Mesenchymal stem cell (in vitro differentiated cells and primary cell): ENCODE results near the gene SAMSN1.

Experiments used
- DNase-seq: peaks from one replicate; pipeline ENCODE4 v3.0.0-alpha.2; 2013
- H2AFZ ChIP-seq: one replicate; pipeline ENCODE4 v1.6.1; 2013; ENCODE audit warnings: low read depth, mild to moderate bottlenecking, control low read depth, inconsistent platforms, low read length, moderate library complexity
- H2AK5ac ChIP-seq: 2 replicates; pipeline ENCODE4 v1.6.1; 2013; ENCODE audit warnings: low read length, moderate library complexity, mild to moderate bottlenecking, inconsistent platforms; ENCODE audit not compliant: severe bottlenecking
- H2BK120ac ChIP-seq: one replicate; pipeline ENCODE4 v1.6.1; 2013; ENCODE audit warnings: low read depth, mild to moderate bottlenecking, inconsistent platforms, low read length, moderate library complexity
- H2BK12ac ChIP-seq, 2 experiments: one replicate each; pipeline ENCODE4 v1.6.1; 2013; ENCODE audit warnings: inconsistent platforms in 2 of 2, low read length in 2 of 2, mild to moderate bottlenecking in 2 of 2, moderate library complexity in 2 of 2, control low read depth in 1 of 2
- H2BK15ac ChIP-seq: one replicate; pipeline ENCODE4 v1.6.1; 2013; ENCODE audit warnings: mild to moderate bottlenecking, low read depth, inconsistent platforms; ENCODE audit not compliant: poor library complexity, severe bottlenecking
- H2BK5ac ChIP-seq: 2 replicates; pipeline ENCODE4 v1.6.1; 2013; ENCODE audit warnings: low read depth, mild to moderate bottlenecking, low read length, control low read depth, inconsistent platforms; ENCODE audit not compliant: poor library complexity, severe bottlenecking
- H3K14ac ChIP-seq, 2 experiments: one replicate each; pipeline ENCODE4 v1.6.1; 2013; ENCODE audit warnings: inconsistent platforms in 2 of 2, low read length in 2 of 2, control low read depth in 1 of 2, mild to moderate bottlenecking in 1 of 2, moderate library complexity in 1 of 2
- H3K18ac ChIP-seq, 2 experiments: one replicate each; pipeline ENCODE4 v1.6.1; 2013; ENCODE audit warnings: inconsistent platforms in 2 of 2, low read length in 2 of 2, control low read depth in 1 of 2, low read depth in 1 of 2, mild to moderate bottlenecking in 1 of 2
- H3K23ac ChIP-seq, 2 experiments: one replicate each; pipeline ENCODE4 v1.6.1; 2013; ENCODE audit warnings: inconsistent platforms in 2 of 2, low read length in 2 of 2, mild to moderate bottlenecking in 2 of 2, moderate library complexity in 2 of 2, control low read depth in 1 of 2
- H3K27ac ChIP-seq: 2 replicates; pipeline ENCODE4 v1.5.1; 2013; ENCODE audit warnings: mild to moderate bottlenecking, moderate library complexity, low read length, control low read depth, inconsistent platforms; ENCODE audit not compliant: poor library complexity, severe bottlenecking
- H3K27me3 ChIP-seq, 2 experiments: 2 replicates each; pipeline versions ENCODE4 v1.6.1 to v1.7.0; 2013; ENCODE audit warnings: low read length in 2 of 2, mild to moderate bottlenecking in 2 of 2, moderate library complexity in 2 of 2, control low read depth in 1 of 2, inconsistent platforms in 1 of 2; ENCODE audit not compliant: control insufficient read depth in 1 of 2, insufficient read depth in 1 of 2
- H3K36me3 ChIP-seq, 2 experiments: 2 replicates each; pipeline versions ENCODE4 v1.6.1 to v1.7.0; 2013; ENCODE audit warnings: low read length in 2 of 2, control low read depth in 1 of 2, inconsistent platforms in 1 of 2, low read depth in 1 of 2, mild to moderate bottlenecking in 1 of 2; ENCODE audit not compliant: insufficient read depth in 2 of 2, control insufficient read depth in 1 of 2
- H3K4ac ChIP-seq, 2 experiments: one replicate each; pipeline ENCODE4 v1.6.1; 2013; ENCODE audit warnings: inconsistent platforms in 2 of 2, low read length in 2 of 2, mild to moderate bottlenecking in 2 of 2, moderate library complexity in 2 of 2, control low read depth in 1 of 2, low read depth in 1 of 2
- H3K4me1 ChIP-seq: 2 replicates; pipeline ENCODE4 v1.6.1; 2013; ENCODE audit warnings: low read depth, low read length, control low read depth; ENCODE audit not compliant: control insufficient read depth, insufficient read depth
- H3K4me2 ChIP-seq: 2 replicates; pipeline ENCODE4 v1.6.1; 2013; ENCODE audit warnings: low read length, mild to moderate bottlenecking, inconsistent platforms; ENCODE audit not compliant: poor library complexity, severe bottlenecking
- H3K4me3 ChIP-seq, 2 experiments: 2 replicates each; pipeline versions ENCODE4 v1.5.1 to v1.7.0; 2013; ENCODE audit warnings: low read length in 2 of 2, mild to moderate bottlenecking in 2 of 2, control low read depth in 1 of 2, low read depth in 1 of 2; ENCODE audit not compliant: insufficient read depth in 1 of 2
- H3K79me1 ChIP-seq: replicated peaks from 2 replicates; pipeline ENCODE4 v1.6.1; 2013; ENCODE audit warnings: mild to moderate bottlenecking, control low read depth, low read length, inconsistent platforms; ENCODE audit not compliant: poor library complexity, severe bottlenecking
- H3K9ac ChIP-seq: 2 replicates; pipeline ENCODE4 v1.7.0; 2013; ENCODE audit warnings: mild to moderate bottlenecking, low read length, moderate library complexity
- H3K9me3 ChIP-seq: 2 replicates; pipeline ENCODE4 v1.7.0; 2013; ENCODE audit warnings: mild to moderate bottlenecking, low read length; ENCODE audit not compliant: control insufficient read depth
- H4K8ac ChIP-seq: one replicate; pipeline ENCODE4 v1.6.1; 2013; ENCODE audit warnings: inconsistent platforms, mild to moderate bottlenecking, low read length, moderate library complexity
- H4K91ac ChIP-seq: one replicate; pipeline ENCODE4 v1.6.1; 2013; ENCODE audit warnings: mild to moderate bottlenecking, low read length, inconsistent platforms
- WGBS: methylation state at CpG from one replicate; pipeline ENCODE4 v1.1.7; 2013; ENCODE audit warnings: mixed read lengths; 5-methylcytosine and 5-hydroxymethylcytosine counted together

The SAMSN1 gene

DNA sequence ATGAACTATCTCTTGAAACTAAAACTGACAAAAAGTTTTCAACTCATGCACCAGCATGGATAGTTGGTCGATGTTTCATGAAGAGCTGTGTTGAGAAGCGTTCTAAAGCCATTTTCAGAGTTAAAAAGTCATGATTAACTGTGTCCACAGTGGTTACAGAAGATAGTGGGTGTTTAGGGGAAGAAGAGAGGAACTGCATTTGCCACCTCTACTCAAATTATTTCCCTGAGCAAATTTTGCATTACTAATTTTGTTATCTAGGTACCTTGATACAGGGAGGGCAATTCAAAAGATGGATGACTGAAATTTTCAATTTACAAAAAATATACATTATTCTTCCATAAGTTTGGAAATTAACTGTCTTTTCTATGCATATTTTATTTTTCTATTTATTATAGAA, 15.5 kb downstream of the SAMSN1 start:
- WGBS: 83% methylated on average over 2 of the region's 2 CpGs
- Histone ChIP-seq H2AK5ac (no peak overlapping the region), H3K4me3 (no peak overlapping the region), H3K9me3 (no peaks in the 10 kb centered on the region), H2AFZ (no peak overlapping the region), H2BK5ac (no peak overlapping the region), H2BK120ac (no peak overlapping the region), H3K27ac (no peak overlapping the region), H3K4ac (no peak overlapping the region), H3K4me2 (no peak overlapping the region), H2BK15ac (no peak overlapping the region), H4K8ac (no peak overlapping the region), H4K91ac (no peak overlapping the region), H3K14ac (no peak overlapping the region), H3K79me1 (no peaks in the 10 kb centered on the region), H3K27me3 (no peaks in the 10 kb centered on the region), H2BK12ac (no peak overlapping the region), H3K4me1 (no peaks in the 10 kb centered on the region), H3K36me3 (no peaks in the 10 kb centered on the region), H3K23ac (no peak overlapping the region), H3K9ac (no peak overlapping the region), H3K18ac (no peak overlapping the region)
- DNase-seq: no peak

DNA sequence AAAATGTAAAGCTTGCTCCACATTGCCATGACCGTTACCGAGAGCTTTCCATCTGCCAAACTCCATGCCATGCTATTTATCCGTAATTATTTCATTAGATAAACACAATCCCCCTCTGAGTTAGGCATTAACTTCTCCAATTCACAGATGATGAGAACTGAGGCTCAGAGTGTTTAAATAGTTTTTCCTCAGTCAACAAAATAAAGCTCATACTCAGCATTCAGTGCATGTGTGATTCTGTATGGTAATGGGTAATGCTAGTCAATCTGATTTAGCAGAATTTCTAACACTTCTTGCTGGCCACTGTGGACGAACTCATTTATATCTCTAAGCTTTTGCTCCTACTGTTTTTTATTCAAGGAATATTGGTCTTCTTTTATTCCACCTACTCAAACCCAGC, 17.3 kb downstream of the SAMSN1 start:
- Histone ChIP-seq H3K9ac (no peak overlapping the region), H2AK5ac (no peak overlapping the region), H3K23ac (no peak overlapping the region), H3K4me2 (no peak overlapping the region), H4K8ac (no peak overlapping the region), H3K18ac (no peak overlapping the region), H3K27me3 (no peaks in the 10 kb centered on the region), H3K9me3 (no peaks in the 10 kb centered on the region), H3K4me1 (no peaks in the 10 kb centered on the region), H2BK5ac (no peak overlapping the region), H2BK120ac (no peak overlapping the region), H2AFZ (no peak overlapping the region), H3K27ac (no peak overlapping the region), H3K36me3 (no peaks in the 10 kb centered on the region), H3K4ac (no peak overlapping the region), H2BK15ac (no peak overlapping the region), H2BK12ac (no peak overlapping the region), H3K14ac (no peak overlapping the region), H3K79me1 (no peaks in the 10 kb centered on the region), H4K91ac (no peak overlapping the region), H3K4me3 (no peak overlapping the region)
- 93% methylated on average over 3 of the region's 4 CpGs for WGBS
- DNase-seq: no peak

DNA sequence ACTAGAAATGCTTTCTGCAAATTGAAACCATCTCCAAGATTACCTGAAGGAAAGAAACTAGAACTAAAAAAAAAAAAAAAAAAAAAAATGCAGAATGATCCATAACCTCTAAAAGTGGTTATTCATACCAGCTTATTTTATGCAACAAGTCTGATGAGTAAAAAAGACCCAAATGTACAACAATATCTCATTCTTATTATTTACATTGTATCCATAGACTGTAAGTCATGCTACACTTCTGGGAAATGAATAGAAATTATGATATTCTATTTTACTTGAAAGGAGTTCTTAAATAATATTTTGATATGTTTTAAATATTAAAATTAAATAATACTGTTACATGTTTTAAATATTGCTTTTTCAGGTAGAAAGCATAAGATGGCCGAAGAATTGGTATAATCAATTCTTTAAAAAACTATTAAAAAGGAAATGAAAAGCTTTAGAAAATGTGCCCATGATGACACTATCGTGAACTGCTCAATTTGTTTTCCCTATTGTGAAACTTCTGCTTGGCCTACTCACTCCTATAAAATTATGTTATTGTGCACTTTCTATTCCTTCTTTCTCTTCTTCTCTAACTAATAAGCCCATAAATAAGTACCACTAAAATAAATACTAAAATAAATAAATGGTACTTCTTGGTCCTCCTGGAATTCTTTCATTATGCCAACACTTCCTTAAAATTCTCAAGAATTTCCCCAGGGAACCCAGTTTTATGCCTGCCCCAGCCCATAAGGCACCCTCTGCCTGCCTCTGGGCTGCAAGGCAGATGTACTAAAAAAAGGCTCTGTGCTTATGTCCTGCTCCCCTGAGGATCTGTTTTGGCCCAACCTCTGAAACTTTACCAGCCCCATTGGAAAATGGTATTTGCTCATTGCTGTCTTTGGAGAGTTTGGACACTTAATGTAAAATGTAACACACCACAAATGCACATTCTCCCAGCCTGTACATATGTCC, 18.1 kb downstream of the SAMSN1 start:
- Histone ChIP-seq H4K8ac (no peak overlapping the region), H3K14ac (no peak overlapping the region), H4K91ac (no peak overlapping the region), H2AK5ac (no peak overlapping the region), H3K27ac (no peak overlapping the region), H2BK12ac (no peak overlapping the region), H2AFZ (no peak overlapping the region), H3K4me2 (no peak overlapping the region), H2BK5ac (no peak overlapping the region), H3K4me1 (no peaks in the 10 kb centered on the region), H3K18ac (no peak overlapping the region), H3K36me3 (no peaks in the 10 kb centered on the region), H3K4me3 (no peak overlapping the region), H3K9ac (no peak overlapping the region), H2BK120ac (no peak overlapping the region), H2BK15ac (no peak overlapping the region), H3K9me3 (no peaks in the 10 kb centered on the region), H3K27me3 (no peaks in the 10 kb centered on the region), H3K79me1 (no peaks in the 10 kb centered on the region), H3K4ac (no peak overlapping the region), H3K23ac (no peak overlapping the region)
- WGBS: 87% methylated on average over 1 of the region's 2 CpGs
- no peak for DNase-seq

DNA sequence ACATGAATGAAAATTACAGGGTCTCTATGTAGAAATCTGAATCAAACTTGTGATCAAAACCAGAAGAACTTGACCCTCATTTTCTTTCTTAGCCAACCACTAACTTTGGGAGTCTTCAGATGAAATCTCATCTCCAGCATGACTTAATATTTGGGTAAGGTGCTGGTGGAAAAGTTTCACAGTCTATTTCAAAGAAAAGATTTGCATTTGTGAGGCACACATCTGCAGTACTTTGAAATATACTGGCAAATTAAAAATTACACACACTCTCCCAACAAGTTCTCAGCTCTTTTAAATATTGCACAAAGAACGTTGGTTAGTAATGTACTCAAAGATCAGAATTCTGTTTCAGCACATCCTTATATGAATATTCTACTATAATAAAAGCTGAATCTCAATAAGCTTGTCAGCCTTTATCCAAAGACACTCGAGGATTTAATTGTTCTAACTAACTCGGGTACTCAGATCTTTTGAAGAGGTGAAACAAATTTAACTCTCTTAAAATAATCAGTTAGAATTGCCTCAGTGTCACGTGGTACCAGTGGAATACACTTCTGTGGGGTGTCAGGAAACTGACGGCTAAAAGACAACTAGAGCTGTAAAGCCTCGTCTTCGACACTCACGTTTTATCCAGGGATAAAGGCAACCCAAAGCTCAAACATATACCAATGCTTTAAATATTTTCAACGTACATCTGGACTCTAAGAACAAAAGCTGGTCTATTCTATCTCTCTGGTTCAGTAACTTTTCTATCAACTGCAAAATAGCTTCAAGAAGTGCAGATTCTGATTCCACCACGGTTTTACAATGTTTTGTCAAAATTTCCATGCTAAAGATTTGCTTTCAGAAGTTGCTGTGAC, 19.0 kb downstream of the SAMSN1 start:
- Histone ChIP-seq H2BK5ac (no peak overlapping the region), H2BK15ac (no peak overlapping the region), H3K18ac (no peak overlapping the region), H4K91ac (no peak overlapping the region), H3K4ac (no peak overlapping the region), H3K23ac (no peak overlapping the region), H3K4me1 (no peaks in the 10 kb centered on the region), H2BK12ac (no peak overlapping the region), H2BK120ac (no peak overlapping the region), H3K27me3 (no peaks in the 10 kb centered on the region), H3K4me2 (no peak overlapping the region), H3K27ac (no peak overlapping the region), H3K14ac (no peak overlapping the region), H3K4me3 (no peak overlapping the region), H4K8ac (no peak overlapping the region), H3K9ac (no peak overlapping the region), H2AK5ac (no peak overlapping the region), H3K36me3 (no peaks in the 10 kb centered on the region), H3K79me1 (no peaks in the 10 kb centered on the region), H2AFZ (no peak overlapping the region), H3K9me3 (no peaks in the 10 kb centered on the region)
- 83% methylated on average over 9 of the region's 10 CpGs for WGBS
- DNase-seq: no peak
